GM21528 (cell line): ENCODE results near the gene TRIM69.
"Not testable (repeated sequence)": the region's sequence is repeated elsewhere in the genome, so short reads cannot be mapped to it uniquely, and the experiment has no call there.

ENCODE experiments used
- ATAC-seq: cut with Tn5 transposase; IDR thresholded peaks from one replicate; pipeline ENCODE4 v1.9.1; 2021; ENCODE audit warnings: mild to moderate bottlenecking, moderate library complexity; ENCODE audit not compliant: unreplicated experiment, low FRiP score

The TRIM69 gene

DNA sequence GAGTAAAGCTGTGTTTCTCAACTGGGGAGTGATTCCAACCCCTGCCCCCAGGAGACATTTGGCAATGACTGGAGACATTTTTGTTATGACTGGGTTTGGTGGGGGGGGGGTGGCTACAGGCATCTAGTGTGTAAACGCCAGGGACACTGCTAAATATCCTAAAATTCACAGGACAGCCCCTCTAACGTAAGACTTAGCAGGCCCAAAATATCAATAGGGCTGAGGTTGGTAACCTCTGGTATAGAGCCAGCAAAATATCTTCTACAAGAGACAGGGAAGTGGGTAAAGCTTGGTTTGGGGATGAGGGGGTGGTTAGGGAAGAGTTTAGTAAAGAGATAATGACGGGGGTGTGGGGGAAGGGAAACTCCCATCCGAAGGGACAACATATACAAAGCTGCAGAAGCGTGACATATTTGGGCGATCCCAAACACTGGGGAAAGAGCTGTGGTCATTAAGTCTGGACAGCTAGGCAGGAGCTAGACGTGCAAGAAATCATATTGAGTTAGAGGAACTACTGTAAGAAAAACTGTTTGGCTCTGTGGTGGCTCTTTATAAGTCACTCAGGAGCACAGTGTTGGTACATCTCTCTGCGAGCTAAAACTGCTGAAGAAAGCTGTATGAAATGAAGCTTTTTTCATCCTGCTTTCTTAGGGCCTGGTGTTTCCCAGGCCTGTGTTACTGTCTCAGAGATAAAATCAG, 697 bp upstream of the TRIM69 start:
- no peak for ATAC-seq

DNA sequence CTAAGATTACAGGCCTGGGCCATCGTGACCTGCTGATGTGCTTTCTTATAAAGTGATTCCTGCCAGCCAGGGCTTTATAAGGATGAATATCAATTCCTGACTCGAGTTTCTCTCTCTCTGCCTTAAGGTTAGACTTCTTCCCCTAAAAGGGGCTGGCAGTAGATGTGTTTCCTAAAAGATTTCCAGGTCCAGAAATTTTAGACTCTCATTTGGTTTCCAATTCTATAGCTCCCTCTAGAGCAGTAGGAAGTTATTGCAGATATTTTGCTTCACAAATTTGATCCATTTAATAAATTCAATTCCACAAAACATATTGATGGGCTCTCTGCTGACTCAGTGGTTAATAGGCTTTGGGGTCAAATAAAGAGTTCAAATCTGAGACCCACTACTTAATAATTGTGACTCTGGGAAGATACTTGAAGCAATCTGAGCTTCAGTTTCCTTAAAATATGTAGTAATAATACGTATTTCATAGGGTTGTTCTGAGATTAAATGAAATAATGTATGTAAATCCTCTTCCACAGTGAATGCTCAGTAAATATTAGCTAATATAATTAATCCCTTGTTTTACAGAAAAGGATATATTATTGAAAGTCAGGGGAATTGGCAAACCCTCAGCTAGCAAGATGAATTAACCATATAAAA, 2.1 kb downstream of the TRIM69 start:
- no peak for ATAC-seq

DNA sequence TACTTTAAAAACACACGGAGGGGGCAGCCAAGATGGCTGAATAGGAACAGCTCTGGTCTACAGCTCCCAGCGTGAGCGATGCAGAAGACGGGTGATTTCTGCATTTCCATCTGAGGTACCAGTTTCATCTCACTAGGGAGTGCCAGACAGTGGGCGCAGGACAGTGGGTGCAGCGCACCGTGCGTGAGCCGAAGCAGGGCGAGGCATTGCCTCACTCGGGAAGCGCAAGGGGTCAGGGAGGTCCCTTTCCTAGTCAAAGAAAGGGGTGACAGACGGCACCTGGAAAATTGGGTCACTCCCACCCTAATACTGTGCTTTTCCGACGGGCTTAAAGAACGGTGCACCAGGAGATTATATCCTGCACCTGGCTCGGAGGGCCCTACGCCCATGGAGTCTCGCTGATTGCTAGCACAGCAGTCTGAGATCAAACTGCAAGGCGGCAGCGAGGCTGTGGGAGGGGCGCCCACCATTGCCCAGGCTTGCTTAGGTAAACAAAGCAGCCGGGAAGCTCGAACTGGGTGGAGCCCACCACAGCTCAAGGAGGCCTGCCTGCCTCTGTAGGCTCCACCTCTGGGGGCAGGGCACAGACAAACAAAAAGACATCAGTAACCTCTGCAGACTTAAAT, 3.0 kb downstream of the TRIM69 start:
- not testable (repeated sequence) for ATAC-seq

DNA sequence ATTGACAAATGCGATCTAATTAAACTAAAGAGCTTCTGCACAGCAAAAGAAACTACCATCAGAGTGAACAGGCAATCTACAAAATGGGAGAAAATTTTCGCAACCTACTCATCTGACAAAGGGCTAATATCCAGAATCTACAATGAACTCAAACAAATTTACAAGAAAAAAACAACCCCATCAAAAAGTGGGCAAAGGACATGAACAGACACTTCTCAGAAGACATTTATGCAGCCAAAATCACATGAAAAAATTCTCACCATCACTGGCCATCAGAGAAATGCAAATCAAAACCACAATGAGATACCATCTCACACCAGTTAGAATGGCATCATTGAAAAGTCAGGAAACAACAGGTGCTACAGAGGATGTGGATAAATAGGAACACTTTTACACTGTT, 7.1 kb downstream of the TRIM69 start:
- ATAC-seq: not testable (repeated sequence)

DNA sequence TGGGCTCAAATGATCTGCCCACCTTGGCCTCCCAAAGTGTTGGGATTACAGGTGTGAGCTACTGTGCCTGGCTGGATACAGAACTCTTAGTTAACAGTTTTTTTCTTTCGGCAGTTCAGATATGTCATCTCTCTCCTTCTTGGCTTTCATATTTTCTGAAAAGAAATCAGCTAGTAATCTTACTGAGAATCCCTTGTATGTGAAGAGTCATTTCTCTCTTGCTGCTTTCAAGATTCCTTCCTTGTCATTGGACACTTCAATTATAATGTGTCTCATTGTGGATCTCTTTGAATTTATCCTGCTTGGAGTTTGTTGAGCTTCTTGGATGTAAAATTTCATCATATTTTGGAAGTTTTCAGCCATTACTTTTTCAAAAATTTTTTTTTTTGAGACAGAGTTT, 17.0 kb downstream of the TRIM69 start:
- ATAC-seq: no peak

DNA sequence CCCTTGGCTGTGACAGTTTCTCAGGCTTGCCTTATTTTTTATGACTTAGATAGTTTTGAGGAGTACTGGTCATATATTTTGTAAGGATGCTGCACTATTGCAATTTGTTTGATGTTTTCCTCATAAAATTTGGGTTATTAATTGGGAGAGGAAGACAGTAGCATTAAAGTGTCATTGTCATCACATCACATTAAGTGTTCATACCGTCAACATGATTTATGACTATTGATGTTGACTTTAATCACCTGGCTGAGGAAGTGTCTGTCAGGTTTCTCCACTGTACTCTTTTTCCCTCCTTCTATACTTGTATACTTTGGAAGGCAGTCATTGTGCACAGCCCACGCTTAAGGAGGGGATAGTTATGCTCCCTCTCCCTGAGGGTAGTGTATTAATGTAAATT, 26.9 kb downstream of the TRIM69 start:
- ATAC-seq: no peak

DNA sequence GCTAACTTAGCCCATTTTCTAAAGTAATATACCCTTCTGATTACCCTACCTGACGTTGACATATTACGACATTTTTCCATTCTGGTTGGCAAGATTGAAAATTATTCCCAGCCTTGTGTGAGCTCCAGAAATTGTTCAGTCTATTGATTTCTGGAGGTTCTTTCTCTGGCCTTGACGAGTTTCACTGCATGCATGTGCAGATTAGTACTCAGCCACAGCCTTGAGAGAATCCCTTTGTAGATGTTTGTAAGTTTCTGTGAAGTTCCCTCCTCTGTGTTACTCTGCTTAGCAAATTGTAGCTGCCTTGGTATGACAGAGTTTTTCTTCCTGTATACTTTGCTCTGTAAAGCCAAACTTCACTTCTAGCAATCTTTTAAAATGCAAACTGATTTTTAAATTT, 27.5 kb downstream of the TRIM69 start:
- ATAC-seq: no peak

DNA sequence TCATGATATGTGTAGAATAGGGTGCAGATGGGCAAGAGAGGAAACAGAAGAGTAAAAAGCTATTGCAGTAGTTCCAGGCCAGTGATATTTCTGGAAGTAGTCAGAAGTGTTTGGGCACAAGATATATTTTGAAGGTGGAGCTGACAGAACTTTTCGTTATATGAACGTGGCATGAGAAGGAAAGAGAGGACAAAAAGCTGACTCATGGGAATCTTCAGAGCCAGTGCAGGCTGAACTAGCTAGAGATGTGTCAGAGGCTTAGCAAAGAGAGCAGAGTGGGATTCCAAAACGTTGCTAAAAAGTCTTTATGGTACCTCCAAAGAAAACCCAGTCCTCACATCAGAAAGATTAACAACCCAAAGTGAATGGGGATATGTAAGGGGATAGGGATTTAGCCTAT, 28.7 kb downstream of the TRIM69 start:
- ATAC-seq: no peak

DNA sequence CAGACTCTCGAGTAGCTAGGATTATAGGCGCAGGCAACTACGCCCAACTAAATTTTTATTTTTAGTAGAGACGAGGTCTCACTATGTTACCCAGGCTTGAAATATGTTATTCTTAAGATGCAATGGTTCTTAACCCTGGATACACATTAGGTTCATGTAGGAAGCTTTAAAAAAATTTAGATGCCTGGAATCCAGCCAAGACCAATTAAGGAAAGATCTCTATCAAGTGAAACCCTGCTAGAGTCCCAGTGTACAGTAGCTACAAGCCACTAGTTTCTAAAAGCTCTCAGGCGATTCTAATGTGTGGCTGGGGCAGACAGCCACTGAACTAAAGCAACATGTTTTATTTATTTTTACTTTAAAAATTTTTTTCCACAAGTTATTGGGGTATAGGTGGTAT, 33.2 kb downstream of the TRIM69 start:
- no peak for ATAC-seq

DNA sequence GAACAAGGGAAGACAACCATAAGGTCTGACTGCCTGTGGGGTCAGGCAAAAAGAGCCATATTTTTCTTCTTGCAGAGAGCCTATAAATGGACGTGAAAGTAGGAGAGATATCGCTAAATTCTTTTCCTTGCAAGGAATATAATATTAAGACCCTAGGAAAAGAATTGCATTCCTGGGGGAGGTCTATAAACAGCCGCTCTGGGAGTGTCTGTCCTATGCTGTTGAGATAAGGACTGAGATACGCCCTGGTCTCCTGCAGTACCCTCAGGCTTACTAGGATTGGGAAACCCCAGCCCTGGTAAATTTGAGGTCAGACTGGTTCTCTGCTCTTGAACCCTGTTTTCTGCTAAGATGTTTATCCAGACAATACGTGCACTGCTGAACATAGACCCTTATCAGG, 34.4 kb downstream of the TRIM69 start:
- not testable (repeated sequence) for ATAC-seq

DNA sequence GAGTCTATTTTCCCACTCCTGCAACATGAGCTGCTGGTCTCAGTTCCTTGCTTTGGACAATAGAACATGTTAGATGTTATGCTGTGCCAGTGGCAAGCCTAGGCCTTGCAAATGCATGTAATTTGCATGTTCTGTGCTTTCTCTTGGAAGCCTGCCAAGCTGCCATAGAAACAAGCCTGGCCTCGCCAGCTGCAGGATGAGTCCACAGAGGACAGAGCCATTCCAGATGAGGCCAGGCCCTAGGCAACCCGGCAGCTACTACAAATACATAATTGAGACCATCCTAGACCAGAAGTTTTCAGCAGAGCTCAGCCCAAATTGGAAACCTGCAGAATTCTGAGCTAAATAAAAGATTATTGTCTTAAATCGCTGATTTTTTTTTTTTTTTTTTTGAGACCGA, 39.6 kb downstream of the TRIM69 start:
- no peak for ATAC-seq

DNA sequence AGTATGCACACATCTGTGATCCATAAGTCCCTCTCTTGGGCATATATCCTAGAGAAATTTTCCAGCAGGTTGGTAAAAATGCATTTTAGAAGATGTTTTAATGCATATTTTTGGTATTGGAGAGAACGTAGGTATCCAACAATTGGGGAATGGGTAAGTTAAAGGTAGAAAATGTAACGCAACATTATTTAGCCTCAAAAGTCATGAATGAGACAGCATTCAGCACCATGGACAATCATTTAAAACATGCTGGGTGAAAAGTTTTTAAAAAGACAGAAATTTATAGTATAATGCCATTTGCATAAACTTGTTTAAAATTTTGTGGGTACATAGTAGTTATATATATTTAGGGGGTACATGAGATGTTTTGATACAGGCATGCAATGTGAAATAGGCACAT, 43.4 kb downstream of the TRIM69 start:
- ATAC-seq: no peak

DNA sequence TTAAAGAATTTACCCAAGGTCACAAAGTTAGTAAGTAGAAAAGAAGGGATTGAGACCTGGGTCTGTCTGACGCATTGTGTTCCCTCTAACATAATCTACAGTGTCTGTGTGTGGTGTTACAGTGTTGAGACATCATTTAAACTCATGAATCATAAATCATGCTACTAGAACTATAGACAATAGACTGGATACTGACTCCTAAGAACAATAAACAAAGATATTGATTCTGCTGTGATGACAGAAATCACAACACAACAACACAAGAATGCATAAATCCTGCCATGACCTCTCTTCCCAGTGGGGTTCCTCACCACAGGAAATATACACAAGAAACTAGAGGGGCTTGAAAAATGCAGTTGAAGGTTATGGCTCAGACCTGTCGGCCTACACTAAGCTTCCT, 44.3 kb downstream of the TRIM69 start:
- no peak for ATAC-seq

DNA sequence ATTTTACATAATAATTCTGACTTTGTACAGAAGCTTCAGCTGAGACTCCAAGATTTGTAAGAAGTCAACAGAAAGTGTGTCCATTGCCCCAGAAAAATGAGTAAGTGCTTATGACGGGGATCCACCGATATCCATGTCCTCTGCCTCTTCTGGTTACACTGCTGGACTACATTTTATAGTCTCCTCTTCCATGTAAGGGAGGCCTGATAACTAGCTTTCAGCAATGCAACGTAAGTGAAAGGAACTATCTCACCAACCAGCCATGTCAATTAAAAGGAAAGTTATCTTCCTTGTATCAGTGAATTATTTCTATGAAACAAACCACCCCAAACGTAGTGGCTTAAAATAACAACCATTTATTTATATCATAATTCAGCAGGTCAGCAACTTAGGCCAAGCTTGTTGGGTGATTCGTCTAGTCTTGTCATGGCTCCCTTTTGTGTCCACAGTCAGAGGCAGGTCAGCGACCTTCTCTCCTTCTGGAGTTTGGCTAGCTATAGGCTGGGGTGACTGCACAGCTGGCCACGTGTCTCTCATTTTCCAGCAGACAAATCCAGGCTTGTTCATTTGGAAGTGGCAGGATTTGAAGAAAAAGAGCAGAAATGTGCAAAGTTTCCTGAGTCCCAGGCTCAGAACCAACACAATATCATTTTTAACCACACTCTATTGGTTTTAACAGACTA, 44.9 kb downstream of the TRIM69 start:
- ATAC-seq: no peak

DNA sequence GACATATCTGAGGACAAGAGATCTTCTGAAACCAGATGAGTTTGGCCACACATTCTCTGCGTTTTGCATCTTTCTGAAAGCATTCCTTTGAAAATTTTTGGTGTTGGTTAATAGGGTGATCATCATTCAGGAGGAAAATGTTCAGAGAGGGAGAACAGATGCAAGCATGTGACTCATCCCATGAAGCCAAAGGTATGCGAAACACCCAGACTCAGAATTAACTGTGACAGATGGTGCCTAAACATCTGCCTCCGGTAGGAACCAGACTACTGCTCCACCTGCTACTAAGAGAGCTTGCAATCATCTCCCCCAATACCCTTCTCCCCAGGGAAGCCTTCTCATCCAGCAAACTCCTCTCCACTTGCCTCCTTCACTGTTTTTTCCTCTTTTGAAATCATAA, 46.2 kb downstream of the TRIM69 start:
- ATAC-seq: no peak

DNA sequence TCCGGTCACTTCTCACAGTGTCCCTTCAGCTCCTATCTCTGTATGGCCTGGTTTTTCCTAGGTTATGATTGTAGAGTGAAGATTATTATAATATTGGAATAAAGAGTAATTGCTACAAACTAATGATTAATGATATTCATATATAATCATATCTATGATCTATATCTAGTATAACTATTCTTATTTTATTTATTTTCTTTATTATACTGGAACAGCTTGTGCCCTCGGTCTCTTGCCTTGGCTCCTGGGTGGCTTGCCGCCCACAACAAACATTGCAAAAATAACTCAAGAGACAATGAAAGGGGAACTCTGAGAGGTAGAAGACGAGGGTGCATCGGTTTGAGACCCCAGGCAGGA, 48.6 kb downstream of the TRIM69 start:
- ATAC-seq: not testable (repeated sequence)

DNA sequence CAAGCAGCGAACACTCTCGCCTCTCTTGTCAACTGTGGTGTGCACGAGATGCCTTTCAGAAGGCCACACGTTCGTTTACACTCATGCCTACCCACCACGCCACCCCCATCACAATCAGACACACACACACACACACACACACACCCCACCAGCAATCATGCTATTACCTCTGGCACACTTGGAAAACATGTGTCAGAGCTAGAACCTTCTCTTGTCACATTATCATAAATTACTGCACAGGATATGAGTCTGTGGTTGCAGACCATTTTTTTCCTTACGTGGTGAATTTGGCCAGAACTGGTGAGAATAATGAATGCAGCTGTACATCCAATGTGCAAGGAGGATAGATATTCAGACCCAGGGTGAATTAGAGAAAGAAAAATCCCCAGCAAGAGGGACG, 52.4 kb downstream of the TRIM69 start:
- no peak for ATAC-seq

DNA sequence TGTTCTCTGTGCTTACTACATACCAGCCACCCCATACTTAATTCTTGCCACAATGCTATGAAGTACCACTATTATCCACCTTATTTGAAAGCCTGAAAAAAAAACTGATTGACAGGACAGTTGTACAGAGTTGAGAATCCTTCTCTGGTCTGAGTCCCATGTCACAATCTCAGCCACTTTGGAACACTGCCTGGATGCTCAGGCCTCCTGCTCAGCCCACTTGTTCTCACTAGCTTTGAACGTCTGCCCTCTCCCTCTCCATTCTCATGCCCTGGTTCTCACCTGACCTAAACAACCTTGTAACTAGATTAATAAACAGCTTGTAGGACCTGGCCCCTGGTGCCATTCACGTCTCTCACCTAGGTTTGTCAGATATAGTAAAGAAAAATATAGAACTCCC, 53.9 kb downstream of the TRIM69 start:
- no peak for ATAC-seq

DNA sequence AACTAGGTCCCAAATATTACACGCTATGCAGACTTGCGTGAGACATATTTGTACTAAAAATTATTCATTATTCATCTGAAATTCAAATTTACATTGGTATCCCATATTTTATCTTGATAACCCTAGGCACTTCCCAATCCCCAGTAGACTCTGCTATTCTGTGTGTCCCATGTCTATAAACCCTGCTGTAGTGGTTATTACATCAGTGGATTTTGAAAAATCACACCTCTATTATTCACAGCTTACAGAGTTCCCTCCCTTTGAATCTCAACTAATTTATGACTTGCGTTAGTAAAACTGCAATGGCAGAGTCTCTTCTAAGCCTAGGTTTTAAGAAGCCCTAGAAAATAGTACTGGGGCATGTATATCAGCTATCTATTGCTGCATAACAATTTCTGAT, 54.3 kb downstream of the TRIM69 start:
- ATAC-seq: no peak

DNA sequence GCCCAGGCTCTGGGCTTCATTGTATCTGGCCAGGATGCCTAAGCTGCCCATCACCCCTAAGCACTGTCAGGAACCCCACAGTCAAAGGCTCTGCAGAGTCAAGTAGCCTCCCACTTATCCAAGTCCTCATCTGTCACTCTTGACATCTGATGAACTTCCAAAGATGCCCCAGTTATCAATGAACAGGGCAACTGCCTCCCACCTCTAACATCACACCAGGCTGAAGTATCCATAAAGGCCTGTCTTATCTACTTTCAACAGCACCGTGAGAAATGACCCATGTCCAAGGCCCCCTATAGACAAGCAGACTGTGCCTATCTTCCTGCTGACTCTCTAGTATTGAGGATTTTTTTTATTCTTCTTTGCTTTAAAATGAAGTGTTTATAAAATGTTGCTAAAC, 56.4 kb downstream of the TRIM69 start:
- ATAC-seq: no peak

DNA sequence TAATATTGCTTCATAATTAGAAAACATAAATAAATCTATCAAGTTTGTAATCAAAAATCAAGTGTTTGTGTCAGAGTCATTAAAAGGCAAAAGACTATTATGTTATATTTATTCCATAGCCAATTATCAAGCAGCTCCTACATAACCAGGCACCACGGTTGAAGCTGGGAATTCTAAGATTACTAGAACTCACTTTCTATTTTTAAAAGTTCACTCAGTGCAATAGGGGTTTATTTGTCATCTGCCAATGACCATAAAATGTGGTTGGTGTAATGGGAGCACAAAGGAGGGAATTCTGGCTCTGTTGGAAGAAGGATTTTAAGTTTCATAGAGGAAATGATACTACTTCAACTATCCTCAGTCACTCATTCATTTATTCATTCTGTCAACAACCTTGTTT, 57.7 kb downstream of the TRIM69 start:
- ATAC-seq: no peak

DNA sequence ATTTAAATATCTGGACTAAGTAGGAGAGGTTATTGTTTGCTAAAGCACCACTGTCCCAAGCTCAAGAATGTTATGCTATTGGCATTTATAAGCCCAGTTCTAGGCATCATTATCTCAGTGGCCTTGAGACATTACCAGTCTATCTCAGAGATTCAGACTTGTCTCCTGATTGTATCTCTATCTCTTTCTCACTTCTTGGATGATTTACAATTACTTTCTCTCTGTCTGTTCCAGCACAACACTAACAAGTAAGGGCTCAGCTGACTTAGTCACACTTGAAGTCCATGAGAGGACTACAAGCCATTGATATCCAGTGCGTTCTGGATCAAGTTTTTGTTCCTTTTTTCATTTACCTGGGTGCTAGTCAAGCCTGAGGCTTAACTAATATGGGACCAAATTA, 60.2 kb downstream of the TRIM69 start:
- ATAC-seq: no peak
